ENCODE data around the gene DFFB.

Gene DFFB

DNA sequence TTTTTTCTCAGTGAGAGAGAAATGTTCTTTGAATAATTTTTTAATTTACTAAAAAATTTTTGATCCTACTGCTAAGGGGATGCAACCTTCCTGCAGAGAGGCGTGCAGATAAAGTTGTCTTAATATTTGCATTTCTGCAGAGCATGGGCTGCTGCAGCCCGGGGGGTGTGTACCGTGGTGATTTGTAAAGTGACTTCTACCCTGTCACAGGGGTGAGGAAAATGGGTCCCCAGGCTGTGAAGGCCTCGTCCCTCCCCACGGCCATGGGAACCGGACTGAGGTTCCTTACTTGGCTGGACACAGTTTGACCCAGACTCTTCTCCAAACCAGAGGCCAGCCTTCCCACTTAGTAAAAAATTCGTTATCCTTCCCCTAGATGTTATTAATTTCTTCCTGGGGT, 52.3 kb downstream of the DFFB start:
- Histone ChIP-seq H3K27me3 (ENCODE audit: insufficient read depth, poor library complexity, severe bottlenecking) (no peaks in the 10 kb centered on the region), H3K27ac (replicated peaks) (no peak overlapping the region), H3K4me3 (replicated peaks; ENCODE audit: insufficient read depth, low read length) (no peak overlapping the region)
- no peak for TF ChIP-seq GABPA (IDR thresholded peaks at IDR 0.05; ENCODE audit: low read depth)
- no peak for TF ChIP-seq POLR2AphosphoS5 (IDR thresholded peaks at IDR 0.05; ENCODE audit: low read depth)
- TF ChIP-seq, protein P1, sequence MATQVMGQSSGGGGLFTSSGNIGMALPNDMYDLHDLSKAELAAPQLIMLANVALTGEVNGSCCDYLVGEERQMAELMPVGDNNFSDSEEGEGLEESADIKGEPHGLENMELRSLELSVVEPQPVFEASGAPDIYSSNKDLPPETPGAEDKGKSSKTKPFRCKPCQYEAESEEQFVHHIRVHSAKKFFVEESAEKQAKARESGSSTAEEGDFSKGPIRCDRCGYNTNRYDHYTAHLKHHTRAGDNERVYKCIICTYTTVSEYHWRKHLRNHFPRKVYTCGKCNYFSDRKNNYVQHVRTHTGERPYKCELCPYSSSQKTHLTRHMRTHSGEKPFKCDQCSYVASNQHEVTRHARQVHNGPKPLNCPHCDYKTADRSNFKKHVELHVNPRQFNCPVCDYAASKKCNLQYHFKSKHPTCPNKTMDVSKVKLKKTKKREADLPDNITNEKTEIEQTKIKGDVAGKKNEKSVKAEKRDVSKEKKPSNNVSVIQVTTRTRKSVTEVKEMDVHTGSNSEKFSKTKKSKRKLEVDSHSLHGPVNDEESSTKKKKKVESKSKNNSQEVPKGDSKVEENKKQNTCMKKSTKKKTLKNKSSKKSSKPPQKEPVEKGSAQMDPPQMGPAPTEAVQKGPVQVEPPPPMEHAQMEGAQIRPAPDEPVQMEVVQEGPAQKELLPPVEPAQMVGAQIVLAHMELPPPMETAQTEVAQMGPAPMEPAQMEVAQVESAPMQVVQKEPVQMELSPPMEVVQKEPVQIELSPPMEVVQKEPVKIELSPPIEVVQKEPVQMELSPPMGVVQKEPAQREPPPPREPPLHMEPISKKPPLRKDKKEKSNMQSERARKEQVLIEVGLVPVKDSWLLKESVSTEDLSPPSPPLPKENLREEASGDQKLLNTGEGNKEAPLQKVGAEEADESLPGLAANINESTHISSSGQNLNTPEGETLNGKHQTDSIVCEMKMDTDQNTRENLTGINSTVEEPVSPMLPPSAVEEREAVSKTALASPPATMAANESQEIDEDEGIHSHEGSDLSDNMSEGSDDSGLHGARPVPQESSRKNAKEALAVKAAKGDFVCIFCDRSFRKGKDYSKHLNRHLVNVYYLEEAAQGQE (IDR thresholded peaks at IDR 0.05; ENCODE audit: insufficient replicate concordance, low read depth), result no peak
- TF ChIP-seq SPI1 (IDR thresholded peaks at IDR 0.05; ENCODE audit: borderline replicate concordance, low read depth), result no peak
- TF ChIP-seq, protein P2, sequence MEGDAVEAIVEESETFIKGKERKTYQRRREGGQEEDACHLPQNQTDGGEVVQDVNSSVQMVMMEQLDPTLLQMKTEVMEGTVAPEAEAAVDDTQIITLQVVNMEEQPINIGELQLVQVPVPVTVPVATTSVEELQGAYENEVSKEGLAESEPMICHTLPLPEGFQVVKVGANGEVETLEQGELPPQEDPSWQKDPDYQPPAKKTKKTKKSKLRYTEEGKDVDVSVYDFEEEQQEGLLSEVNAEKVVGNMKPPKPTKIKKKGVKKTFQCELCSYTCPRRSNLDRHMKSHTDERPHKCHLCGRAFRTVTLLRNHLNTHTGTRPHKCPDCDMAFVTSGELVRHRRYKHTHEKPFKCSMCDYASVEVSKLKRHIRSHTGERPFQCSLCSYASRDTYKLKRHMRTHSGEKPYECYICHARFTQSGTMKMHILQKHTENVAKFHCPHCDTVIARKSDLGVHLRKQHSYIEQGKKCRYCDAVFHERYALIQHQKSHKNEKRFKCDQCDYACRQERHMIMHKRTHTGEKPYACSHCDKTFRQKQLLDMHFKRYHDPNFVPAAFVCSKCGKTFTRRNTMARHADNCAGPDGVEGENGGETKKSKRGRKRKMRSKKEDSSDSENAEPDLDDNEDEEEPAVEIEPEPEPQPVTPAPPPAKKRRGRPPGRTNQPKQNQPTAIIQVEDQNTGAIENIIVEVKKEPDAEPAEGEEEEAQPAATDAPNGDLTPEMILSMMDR (IDR thresholded peaks at IDR 0.05; ENCODE audit: insufficient read depth, low read length), result no peak
- no peak for DNase-seq (ENCODE audit: low read depth in 1 of 2, low spot score in 1 of 2)

DNA sequence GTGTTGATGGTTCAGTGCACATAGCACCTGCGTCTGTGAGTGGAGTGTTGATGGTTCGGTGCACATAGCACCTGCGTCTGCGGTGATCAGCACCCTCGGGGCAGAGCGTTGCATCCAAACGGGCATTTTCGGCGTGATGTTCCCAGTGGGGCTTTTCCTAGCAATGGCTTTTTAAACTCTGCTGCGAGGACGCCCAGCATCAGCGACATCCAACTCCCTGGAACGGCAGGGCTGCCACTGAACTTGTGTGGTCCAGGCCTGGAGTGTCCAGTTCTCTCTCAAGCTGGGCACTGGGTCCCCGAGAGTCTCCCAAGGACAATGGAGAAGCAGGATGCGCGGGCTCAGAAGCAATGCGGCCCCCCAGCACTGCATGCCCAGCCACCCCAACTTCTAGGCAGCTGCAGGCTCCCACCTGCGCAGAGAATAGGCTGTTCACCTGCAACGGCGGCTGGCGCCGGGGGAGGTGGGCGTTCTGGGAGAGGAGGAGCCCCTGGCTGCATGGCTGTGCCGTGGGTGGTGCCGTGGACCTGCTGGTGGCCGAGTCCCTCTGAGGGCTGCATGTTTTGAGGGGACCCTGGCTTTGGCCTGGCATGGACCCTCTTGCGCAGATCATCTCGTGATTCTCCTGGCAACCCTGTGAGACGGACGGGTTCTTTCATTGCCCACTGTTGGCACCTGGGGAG, 52.9 kb downstream of the DFFB start:
- TF ChIP-seq SPI1 (IDR thresholded peaks at IDR 0.05; ENCODE audit: borderline replicate concordance, low read depth) (no peak), POLR2AphosphoS5 (IDR thresholded peaks at IDR 0.05; ENCODE audit: low read depth) (no peak), GABPA (IDR thresholded peaks at IDR 0.05; ENCODE audit: low read depth) (no peak)
- TF ChIP-seq, protein P2 (IDR thresholded peaks at IDR 0.05; ENCODE audit: insufficient read depth, low read length), result no peak
- Histone ChIP-seq H3K4me3 (replicated peaks; ENCODE audit: insufficient read depth, low read length) (no peak overlapping the region), H3K27ac (replicated peaks) (no peak overlapping the region), H3K27me3 (ENCODE audit: insufficient read depth, poor library complexity, severe bottlenecking) (no peaks in the 10 kb centered on the region)
- no peak for DNase-seq (ENCODE audit: low read depth in 1 of 2, low spot score in 1 of 2)

DNA sequence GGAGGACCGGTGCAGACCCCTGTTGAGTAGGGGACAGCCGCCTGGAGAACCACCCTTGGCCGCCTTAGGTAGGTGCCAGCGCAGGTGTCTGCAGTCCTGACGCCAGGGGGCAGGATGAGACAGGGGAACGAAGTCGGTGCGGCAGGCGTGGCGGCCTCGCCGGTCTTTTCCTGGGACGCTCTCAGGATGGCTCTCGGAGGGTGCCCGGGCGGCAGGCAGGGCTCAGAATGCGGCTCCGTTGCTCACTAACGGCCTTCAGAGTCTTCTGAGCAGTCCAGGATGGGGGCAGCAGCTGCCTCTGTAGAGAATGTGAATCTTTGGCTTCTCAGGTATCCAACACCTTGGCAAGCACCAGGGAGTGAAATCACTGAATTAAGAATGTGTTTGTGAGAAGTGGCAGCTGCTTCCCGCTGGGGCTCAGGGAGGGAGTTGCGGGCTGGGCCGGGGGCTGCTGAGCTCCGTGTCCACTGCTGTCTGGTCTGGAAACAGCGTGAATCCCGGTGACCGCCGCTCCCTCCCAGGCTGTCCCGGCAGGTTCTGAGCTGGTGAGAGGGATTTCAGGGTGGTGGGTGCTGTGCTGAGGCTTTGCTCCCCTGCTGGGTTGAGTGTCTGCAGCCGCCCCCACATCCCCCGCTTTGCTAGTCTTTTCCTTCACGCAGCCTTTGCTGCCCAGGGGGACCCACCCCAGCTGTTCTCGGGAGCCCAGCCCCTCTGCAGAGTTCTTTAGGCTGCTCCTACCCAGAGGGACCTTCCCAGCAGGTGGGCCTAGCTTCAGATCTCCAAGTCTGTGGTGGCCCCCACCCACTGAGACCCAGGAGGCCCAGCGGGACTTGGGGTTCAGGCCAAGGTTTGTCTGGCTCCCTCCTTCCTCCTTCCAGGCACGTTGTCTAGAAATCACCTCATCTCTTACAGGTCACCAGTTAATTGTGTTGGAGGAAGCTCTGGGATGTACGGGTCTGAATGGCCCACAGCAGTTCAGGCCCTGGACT, 53.9 kb downstream of the DFFB start:
- DNase-seq (ENCODE audit: low read depth in 1 of 2, low spot score in 1 of 2), result peak in 1 of 2 experiments; percentile 72
- H3K27ac ChIP-seq (replicated peaks), result no peak overlapping the region
- no peaks in the 10 kb centered on the region for H3K27me3 ChIP-seq (ENCODE audit: insufficient read depth, poor library complexity, severe bottlenecking)
- TF ChIP-seq, protein P2 (IDR thresholded peaks at IDR 0.05; ENCODE audit: insufficient read depth, low read length), result peak; percentile 49
- TF ChIP-seq POLR2AphosphoS5 (IDR thresholded peaks at IDR 0.05; ENCODE audit: low read depth), result no peak
- H3K4me3 ChIP-seq (replicated peaks; ENCODE audit: insufficient read depth, low read length), result no peak overlapping the region

DNA sequence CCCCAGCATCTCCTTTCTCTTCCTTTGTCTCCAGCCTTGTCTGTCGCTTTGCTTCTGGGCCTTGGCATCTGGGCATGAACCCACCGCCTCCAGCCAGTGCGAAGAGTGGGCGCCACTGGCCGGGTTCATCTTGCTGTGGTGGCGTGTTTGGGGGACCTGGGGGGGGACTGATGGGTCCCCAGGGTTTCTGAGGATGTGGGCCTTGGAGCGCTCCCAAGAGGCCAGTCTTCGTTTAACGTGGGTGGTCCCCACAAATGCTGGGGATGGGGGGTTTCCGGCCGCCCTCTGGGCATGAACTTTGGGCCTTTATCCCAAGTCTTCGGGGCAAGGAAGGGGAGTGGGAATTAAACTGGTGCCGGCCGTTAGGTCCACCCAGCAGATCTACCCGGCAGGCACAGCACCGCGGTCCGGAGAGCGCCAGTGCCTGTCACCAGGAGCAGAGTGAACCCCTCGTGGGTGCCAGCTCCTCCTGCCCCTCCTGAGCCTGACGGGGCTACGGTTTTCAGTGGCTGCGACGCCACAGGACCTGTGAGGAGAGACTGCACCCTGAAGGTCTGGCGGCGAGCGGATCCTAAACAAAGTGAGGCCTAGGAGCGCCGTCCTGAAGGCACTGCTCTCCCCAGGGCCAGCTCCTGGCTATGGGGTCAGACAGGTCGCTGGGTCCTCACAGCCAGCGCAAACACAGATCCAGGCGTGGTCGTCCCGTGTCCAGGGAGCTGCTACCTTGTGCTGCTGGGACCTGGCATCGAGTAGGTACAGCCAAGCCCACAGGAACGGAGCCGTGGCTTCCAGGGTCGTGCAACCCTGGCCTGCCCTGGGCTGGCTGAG, 54.9 kb downstream of the DFFB start:
- Histone ChIP-seq H3K27me3 (ENCODE audit: insufficient read depth, poor library complexity, severe bottlenecking) (no peaks in the 10 kb centered on the region), H3K4me3 (replicated peaks; ENCODE audit: insufficient read depth, low read length) (no peak overlapping the region), H3K27ac (replicated peaks) (no peak overlapping the region)
- no peak for DNase-seq (ENCODE audit: low read depth in 1 of 2, low spot score in 1 of 2)
- TF ChIP-seq GABPA (IDR thresholded peaks at IDR 0.05; ENCODE audit: low read depth) (no peak), POLR2AphosphoS5 (IDR thresholded peaks at IDR 0.05; ENCODE audit: low read depth) (no peak), SPI1 (IDR thresholded peaks at IDR 0.05; ENCODE audit: borderline replicate concordance, low read depth) (no peak)
- TF ChIP-seq, protein P2 (IDR thresholded peaks at IDR 0.05; ENCODE audit: insufficient read depth, low read length), result no peak
- TF ChIP-seq, protein P1 (IDR thresholded peaks at IDR 0.05; ENCODE audit: insufficient replicate concordance, low read depth), result no peak
